Pancreas (tissue), 10 donors: ENCODE data around the gene STK24. TPM values are rescaled to one million over a fixed set of nuclear protein-coding genes. Genes with fewer than 3 reads are reported as not detected.

Experiments
- ATAC-seq, 4 donors: fragments of 200-7000 bp; cut with Tn5 transposase; one replicate each; pipeline versions ENCODE4 v1.8.0 to v1.9.1; 2020; ENCODE audit warnings: mild to moderate bottlenecking in 4 of 4, moderate library complexity in 4 of 4
- DNase-seq, 6 donors: peaks; one replicate each; pipeline ENCODE4 v3.0.0-alpha.2; 2020
- FAIRE-seq: peaks from 2 replicates; lab custom pipeline; 2012; peaks lifted over from hg19 to GRCh38; lab: Jason Lieb, UNC
- H3K27ac ChIP-seq, 4 donors: fragments of 200-600 bp; sonication (generic); 1 replicate in 3 of 4; 2 replicates in 1 of 4; pipeline versions ENCODE4 v1.5.0 to v1.8.0; 2020
- H3K27me3 ChIP-seq, 4 donors: fragments of 200-600 bp; one replicate each; pipeline ENCODE4 v1.8.0; 2021
- H3K36me3 ChIP-seq, 3 donors: fragments of 200-600 bp; sonication (generic) in 1 of 3; one replicate each; pipeline versions ENCODE4 v1.5.0 to v1.8.0; 2020 to 2021
- H3K4me1 ChIP-seq, 3 donors: fragments of 200-600 bp; one replicate each; pipeline ENCODE4 v1.8.0; 2021
- H3K4me3 ChIP-seq, 4 donors: fragments of 200-600 bp; sonication (generic) in 2 of 4; one replicate each; pipeline versions ENCODE4 v1.5.0 to v1.8.0; 2020 to 2021
- H3K9me3 ChIP-seq, 4 donors: fragments of 200-600 bp; one replicate each; pipeline ENCODE4 v1.8.0; 2021
- WGBS, 2 donors: extraction: QIAGEN DNeasy Blood & Tissue Kit; methylation state at CpG; one replicate each; pipeline ENCODE4 v1.1.7; 2013; 5-methylcytosine and 5-hydroxymethylcytosine counted together
- intact Hi-C, 3 donors: fragments of 100-400 bp; cut with DNase I; formaldehyde crosslinking; loops; one replicate each; pipeline versions ENCODE4 v1.11.1 to v1.14.2; 2022
- polyA plus RNA-seq, 2 donors: library from polyadenylated mRNA; stranded (reverse); fragments of 200-250 nt; gene quantifications; one replicate each; pipeline ENCODE4 v1.2.3, GENCODE V29; 2013
- total RNA-seq, 6 donors: library from RNA; stranded (reverse); fragmentation: NEBNext Ultra II Directional in 4 of 6; extraction: Animal tissue kit (Norgen Biotek cat#: 25700) in 4 of 6; gene quantifications; one replicate each; pipeline versions ENCODE4 v1.2.1 to v1.2.4, GENCODE V29; 2021 to 2023
- TF ChIP-seq, protein P1 (sequence below), 4 donors: fragments of 200-600 bp; sonication (generic) in 3 of 4; IDR thresholded peaks; one replicate each; pipeline versions ENCODE4 v1.5.0 to v1.8.0; 2021; ENCODE audit warnings: antibody characterized with exemption in 4 of 4
- donor health status: healthy with polysubstance abuse.
- donor health status: DM: no; HTN: no; CAD: no; lungs with moderate emphysema.
- donor health status: DM: no; HTN: no; CAD: no.
- donor health status: control.
- donor health status: control.
- donor health status: Bipolar disorder and iron deficiency.
- donor health status: DM: yes; HTN: yes; CAD: no.
- donor health status: DM: no; HTN: no; CAD: no.
- donor health status: DM: no; HTN: no; CAD: no.
- donor health status: DM: yes; HTN: yes; CAD: no.

STK24 gene
- total and polyA plus RNA-seq, 8 donors: 15.5 to 55.7 (median 37.4) TPM

DNA sequence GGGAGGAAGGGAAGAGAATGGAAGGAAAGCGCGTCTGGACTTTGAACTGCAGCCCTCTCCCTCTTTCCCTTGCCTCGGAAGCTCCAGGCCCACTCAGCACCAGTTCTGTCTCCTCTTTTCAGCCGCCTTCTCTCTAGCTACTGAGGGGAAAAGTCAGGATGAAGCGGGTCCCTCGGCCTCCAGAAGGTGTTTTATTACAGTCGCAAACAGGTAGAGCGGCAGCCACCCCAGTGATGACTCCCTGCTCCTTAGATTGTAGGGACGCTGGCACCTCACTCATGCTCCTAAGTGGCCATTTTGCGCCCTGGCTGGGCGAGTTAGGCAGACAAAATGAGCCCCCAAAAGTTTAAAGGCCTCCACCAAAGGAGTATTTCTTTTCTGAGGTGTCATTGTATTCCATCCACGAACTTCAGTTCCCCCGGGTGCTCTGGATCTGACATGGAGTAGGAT, 954 bp upstream of the STK24 start:
- FAIRE-seq (no peak), DNase-seq (no peak), ATAC-seq (peak; percentile 1 to 17 (median 6))
- peak overlapping the region; percentile 11 to 82 (median 42) for H3K4me3 ChIP-seq
- H3K27me3 ChIP-seq: no peaks in the 10 kb centered on the region
- intact Hi-C loops: loop anchor here in 2 of 3 donors (10.0 kb wide), 2 partner anchors 93 to 103 kb away; no protein-coding TSS in a partner anchor
- TF ChIP-seq, protein P1, sequence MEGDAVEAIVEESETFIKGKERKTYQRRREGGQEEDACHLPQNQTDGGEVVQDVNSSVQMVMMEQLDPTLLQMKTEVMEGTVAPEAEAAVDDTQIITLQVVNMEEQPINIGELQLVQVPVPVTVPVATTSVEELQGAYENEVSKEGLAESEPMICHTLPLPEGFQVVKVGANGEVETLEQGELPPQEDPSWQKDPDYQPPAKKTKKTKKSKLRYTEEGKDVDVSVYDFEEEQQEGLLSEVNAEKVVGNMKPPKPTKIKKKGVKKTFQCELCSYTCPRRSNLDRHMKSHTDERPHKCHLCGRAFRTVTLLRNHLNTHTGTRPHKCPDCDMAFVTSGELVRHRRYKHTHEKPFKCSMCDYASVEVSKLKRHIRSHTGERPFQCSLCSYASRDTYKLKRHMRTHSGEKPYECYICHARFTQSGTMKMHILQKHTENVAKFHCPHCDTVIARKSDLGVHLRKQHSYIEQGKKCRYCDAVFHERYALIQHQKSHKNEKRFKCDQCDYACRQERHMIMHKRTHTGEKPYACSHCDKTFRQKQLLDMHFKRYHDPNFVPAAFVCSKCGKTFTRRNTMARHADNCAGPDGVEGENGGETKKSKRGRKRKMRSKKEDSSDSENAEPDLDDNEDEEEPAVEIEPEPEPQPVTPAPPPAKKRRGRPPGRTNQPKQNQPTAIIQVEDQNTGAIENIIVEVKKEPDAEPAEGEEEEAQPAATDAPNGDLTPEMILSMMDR (IDR thresholded peaks at IDR 0.05): no peak
- H3K4me1 ChIP-seq: peaks cover 0 to 29% (median 9%) of the 10 kb centered on the region in 3 donors
- H3K9me3 ChIP-seq: peaks cover 0 to 2% (median 0%) of the 10 kb centered on the region in 4 donors
- 49 to 58% methylated on average over 11 to 13 of the region's 13 CpGs for WGBS, 2 donors
- H3K36me3 ChIP-seq: no peaks in the 10 kb centered on the region
- H3K27ac ChIP-seq: peak overlapping the region; percentile 82 to 96 (median 90)

DNA sequence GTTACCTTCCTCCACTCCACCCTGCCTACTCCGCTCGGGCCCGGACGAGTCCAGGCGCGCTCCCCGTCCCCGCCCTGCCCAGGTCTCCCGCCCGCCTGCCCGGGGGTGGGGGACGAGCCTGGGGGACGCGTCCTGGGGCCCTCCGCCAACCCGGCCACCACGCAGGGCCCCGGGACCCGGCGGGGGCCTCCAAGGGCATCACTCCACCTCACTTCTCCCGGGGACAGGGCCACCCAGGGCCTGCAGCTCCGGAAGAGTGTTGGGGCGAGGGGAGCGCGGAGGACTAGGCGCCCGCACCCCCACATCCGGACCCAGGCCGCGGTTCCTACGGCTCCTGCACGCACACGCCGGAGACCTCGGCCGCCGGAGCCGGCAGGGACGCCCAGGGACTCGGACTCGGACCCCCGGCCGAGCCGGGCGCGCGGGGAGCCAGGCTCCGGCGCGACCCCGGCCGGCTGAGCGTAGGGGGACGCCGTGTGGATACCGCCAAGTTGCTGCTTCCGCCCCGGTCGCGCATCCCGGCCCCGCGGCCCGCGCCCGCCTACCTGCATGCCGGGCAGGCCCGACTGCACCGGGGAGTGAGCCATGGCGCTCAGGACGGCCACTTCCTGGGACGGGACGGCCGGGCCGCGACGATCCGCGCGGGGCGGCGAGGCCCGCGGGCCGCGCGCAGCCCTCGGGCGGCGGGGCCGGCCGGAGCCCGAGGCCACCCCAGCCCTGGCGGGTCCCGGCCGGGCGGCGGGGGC, 534 bp downstream of the STK24 start:
- Histone ChIP-seq H3K27me3 (no peaks in the 10 kb centered on the region), H3K4me3 (peak overlapping the region; percentile 78 to 96 (median 82)), H3K36me3 (no peaks in the 10 kb centered on the region), H3K27ac (peak overlapping the region; percentile 76 to 94 (median 89)), H3K4me1 (peaks cover 0 to 35% (median 9%) of the 10 kb centered on the region in 3 donors), H3K9me3 (peaks cover 0 to 2% (median 0%) of the 10 kb centered on the region in 4 donors)
- TF ChIP-seq, protein P1 (IDR thresholded peaks at IDR 0.05): no peak
- no peak for FAIRE-seq
- peak; percentile 68 to 77 (median 72) for ATAC-seq
- WGBS, 2 donors: 0 to 1% methylated on average over 84 to 98 of the region's 98 CpGs
- intact Hi-C loops: loop anchor here in 2 of 3 donors (10.0 kb wide), 2 partner anchors 92 to 102 kb away; no protein-coding TSS in a partner anchor
- DNase-seq: peak; percentile 46 to 87 (median 65)

DNA sequence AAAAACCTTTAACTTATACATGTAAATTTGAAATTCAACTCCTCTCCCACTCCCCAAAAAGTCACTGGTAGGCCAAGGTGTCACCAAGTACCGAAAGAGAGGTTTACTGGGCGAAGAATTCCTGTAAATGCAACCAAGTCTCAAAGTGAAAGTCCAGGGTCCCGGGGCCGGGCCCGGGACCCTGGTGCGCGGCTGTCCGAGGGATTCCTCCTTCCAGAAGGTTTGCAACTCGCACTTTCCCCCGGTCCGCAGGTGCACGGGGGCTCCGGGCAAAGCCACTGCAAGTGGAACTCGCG, 1.1 kb downstream of the STK24 start:
- FAIRE-seq: no peak
- DNase-seq: no peak
- TF ChIP-seq, protein P1 (IDR thresholded peaks at IDR 0.05): no peak

DNA sequence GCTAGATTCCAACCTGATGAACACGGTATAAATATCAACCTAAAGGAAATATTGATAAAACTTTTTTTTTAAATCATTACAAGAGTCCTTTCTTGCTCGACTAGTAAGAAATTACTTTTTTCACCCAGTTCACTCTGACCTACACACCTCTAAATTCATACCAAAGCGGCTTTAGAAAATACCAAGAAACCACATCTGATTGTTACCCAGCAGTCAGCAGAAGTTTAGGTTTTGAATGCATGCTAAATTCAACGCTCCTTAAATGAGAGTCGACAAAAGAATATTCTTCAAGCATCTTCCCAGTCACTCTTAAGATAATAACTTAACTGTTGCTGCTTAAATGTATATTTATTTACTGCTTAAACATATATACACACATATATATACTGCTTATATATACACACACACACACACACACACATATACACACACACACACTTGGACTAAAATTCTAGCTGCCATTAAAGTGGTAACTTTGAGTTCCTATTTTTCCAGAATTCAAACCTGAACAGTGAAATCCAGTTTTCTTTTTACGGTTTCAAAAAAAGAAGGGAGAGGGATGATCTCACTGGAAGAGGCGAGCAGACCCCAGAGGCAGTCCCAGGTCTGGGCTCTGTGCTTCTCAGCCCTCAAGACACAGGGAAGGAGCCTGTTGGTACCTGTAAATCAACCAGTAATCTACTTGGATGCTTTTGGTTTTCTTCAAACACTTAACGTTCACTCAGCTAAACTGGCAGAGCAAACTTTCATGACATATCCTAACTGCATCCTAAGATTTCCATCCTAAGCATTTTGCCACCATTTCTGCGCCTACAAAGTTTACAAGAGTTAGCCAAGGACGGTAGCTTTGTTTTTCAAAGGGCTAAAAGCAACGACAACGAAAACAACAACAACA, 1.7 kb downstream of the STK24 start:
- intact Hi-C loops: loop anchor here in 2 of 3 donors (10.0 kb wide), 2 partner anchors 90 to 100 kb away; no protein-coding TSS in a partner anchor
- DNase-seq: no peak
- no peaks in the 10 kb centered on the region for H3K27me3 ChIP-seq
- FAIRE-seq: no peak
- H3K36me3 ChIP-seq: no peaks in the 10 kb centered on the region
- H3K27ac ChIP-seq: peak overlapping the region in 3 of 4 donors; percentile 84 to 94 (median 94)
- peak overlapping the region; percentile 78 to 96 (median 82) for H3K4me3 ChIP-seq
- peaks cover 0 to 2% (median 0%) of the 10 kb centered on the region in 4 donors for H3K9me3 ChIP-seq
- no peak for ATAC-seq
- TF ChIP-seq, protein P1 (IDR thresholded peaks at IDR 0.05): no peak
- H3K4me1 ChIP-seq: peaks cover 0 to 46% (median 14%) of the 10 kb centered on the region in 3 donors
- 22 to 25% methylated on average over 12 of the region's 12 CpGs for WGBS, 2 donors

More for the DNA sequence above, 1.1 kb downstream of the STK24 start:
- WGBS, 2 donors: 0 to 1% methylated on average over 14 to 15 of the region's 15 CpGs
- no peak for ATAC-seq
- H3K4me3 ChIP-seq: peak overlapping the region; percentile 78 to 96 (median 82)
- intact Hi-C loops: loop anchor here in 2 of 3 donors (10.0 kb wide), 2 partner anchors 91 to 101 kb away; no protein-coding TSS in a partner anchor
- H3K36me3 ChIP-seq: no peaks in the 10 kb centered on the region
- H3K27ac ChIP-seq: peak overlapping the region; percentile 76 to 94 (median 89)
- peaks cover 0 to 40% (median 9%) of the 10 kb centered on the region in 3 donors for H3K4me1 ChIP-seq
- peaks cover 0 to 2% (median 0%) of the 10 kb centered on the region in 4 donors for H3K9me3 ChIP-seq
- H3K27me3 ChIP-seq: no peaks in the 10 kb centered on the region
